GM04504 (cell line): ENCODE results near the gene HSD17B8.
A peak's percentile ranks its signal among the peaks of the same experiment; 100 is the strongest.

Source experiments
- DNase-seq: peaks from one replicate; pipeline ENCODE4 v3.0.0-alpha.2; 2012; ENCODE audit warnings: low read depth

Gene HSD17B8

GRCh38 chr6:33191383-33192104 is 12.9 kb upstream of the HSD17B8 start:
- DNase-seq, result no peak

- no peak for DNase-seq
Measured at GRCh38 chr6:33192105-33192646, 12.3 kb upstream of the HSD17B8 start, which contains the start of gene COL11A2. COL11A2 (minus strand) TSS chr6:33192467; CDS start chr6:33192240, 227 bp downstream.

GRCh38 chr6:33192671-33193602 is 11.5 kb upstream of the HSD17B8 start:
- no peak for DNase-seq

GRCh38 chr6:33193619-33194018 is 10.8 kb upstream of the HSD17B8 start:
- no peak for DNase-seq

GRCh38 chr6:33194431-33194979 is 9.9 kb upstream of the HSD17B8 start:
- no peak for DNase-seq

- no peak for DNase-seq
Measured at GRCh38 chr6:33195304-33196165, 8.9 kb upstream of the HSD17B8 start.

- DNase-seq, result no peak
Measured at GRCh38 chr6:33197431-33198048, 6.9 kb upstream of the HSD17B8 start.

GRCh38 chr6:33198159-33198852 is 6.1 kb upstream of the HSD17B8 start:
- DNase-seq, result no peak

GRCh38 chr6:33198853-33199436 is 5.5 kb upstream of the HSD17B8 start:
- DNase-seq, result no peak

- peak; percentile 32 for DNase-seq
Measured at GRCh38 chr6:33199687-33200218, 4.7 kb upstream of the HSD17B8 start.

GRCh38 chr6:33200219-33201146 is 4.0 kb upstream of the HSD17B8 start, which contains the start of the genes RXRB and SLC39A7:
RXRB (minus strand) TSS chr6:33200665; CDS start chr6:33200476, 189 bp downstream.
SLC39A7 (plus strand) TSS chr6:33200867; CDS start chr6:33201246, 379 bp downstream.
- DNase-seq, result peak; percentile 99

- DNase-seq, result no peak
Measured at GRCh38 chr6:33201147-33201545, 3.3 kb upstream of the HSD17B8 start.

- DNase-seq, result no peak
Measured at GRCh38 chr6:33201935-33202334, 2.5 kb upstream of the HSD17B8 start.

GRCh38 chr6:33202799-33203198 is 1.7 kb upstream of the HSD17B8 start:
- no peak for DNase-seq

GRCh38 chr6:33203443-33204164 is 851 bp upstream of the HSD17B8 start:
- DNase-seq, result no peak

GRCh38 chr6:33204165-33204414 is 365 bp upstream of the HSD17B8 start:
- no peak for DNase-seq

- DNase-seq, result no peak
Measured at GRCh38 chr6:33205191-33206026, 954 bp downstream of the HSD17B8 start.
